Fibroblast of mammary gland (primary cell): ENCODE measurements around the gene CASP7.

Experiments
- DNase-seq: peaks from one replicate; pipeline ENCODE4 v3.0.0-alpha.2; 2010; ENCODE audit warnings: low read depth
- H3K4me3 ChIP-seq: 2 replicates; pipeline ENCODE4 v1.5.1; 2011; ENCODE audit warnings: low read depth, mild to moderate bottlenecking, low read length, moderate library complexity; ENCODE audit not compliant: control insufficient read depth
- TF ChIP-seq, protein P1 (sequence below): conservative IDR thresholded peaks from 2 replicates; pipeline ENCODE4 v1.5.1; 2011; ENCODE audit warnings: low read depth, low read length, inconsistent platforms; ENCODE audit not compliant: control insufficient read depth, insufficient read depth

Gene CASP7

DNA sequence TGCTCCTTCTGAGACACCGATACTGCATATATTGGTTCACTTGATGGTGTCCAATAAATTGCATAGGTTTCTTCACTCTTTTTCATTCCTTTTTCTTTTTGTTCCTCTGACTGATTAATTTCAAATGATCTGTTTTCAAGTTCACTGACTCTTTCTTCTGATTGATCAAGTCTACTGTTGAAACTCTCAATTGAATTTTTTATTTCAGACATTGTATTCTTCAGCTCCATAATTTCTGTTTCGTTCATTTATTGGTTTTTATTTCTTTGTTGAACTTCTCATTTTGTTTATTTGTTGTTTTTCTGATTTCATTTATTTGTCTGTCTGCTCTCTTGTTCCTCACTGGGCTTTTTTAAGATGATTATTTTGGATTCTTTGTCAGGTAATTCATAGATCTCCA is 13.6 kb downstream of the CASP7 start:
- no peak overlapping the region for H3K4me3 ChIP-seq
- DNase-seq, result no peak
- TF ChIP-seq, protein P1, sequence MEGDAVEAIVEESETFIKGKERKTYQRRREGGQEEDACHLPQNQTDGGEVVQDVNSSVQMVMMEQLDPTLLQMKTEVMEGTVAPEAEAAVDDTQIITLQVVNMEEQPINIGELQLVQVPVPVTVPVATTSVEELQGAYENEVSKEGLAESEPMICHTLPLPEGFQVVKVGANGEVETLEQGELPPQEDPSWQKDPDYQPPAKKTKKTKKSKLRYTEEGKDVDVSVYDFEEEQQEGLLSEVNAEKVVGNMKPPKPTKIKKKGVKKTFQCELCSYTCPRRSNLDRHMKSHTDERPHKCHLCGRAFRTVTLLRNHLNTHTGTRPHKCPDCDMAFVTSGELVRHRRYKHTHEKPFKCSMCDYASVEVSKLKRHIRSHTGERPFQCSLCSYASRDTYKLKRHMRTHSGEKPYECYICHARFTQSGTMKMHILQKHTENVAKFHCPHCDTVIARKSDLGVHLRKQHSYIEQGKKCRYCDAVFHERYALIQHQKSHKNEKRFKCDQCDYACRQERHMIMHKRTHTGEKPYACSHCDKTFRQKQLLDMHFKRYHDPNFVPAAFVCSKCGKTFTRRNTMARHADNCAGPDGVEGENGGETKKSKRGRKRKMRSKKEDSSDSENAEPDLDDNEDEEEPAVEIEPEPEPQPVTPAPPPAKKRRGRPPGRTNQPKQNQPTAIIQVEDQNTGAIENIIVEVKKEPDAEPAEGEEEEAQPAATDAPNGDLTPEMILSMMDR, result no peak

DNA sequence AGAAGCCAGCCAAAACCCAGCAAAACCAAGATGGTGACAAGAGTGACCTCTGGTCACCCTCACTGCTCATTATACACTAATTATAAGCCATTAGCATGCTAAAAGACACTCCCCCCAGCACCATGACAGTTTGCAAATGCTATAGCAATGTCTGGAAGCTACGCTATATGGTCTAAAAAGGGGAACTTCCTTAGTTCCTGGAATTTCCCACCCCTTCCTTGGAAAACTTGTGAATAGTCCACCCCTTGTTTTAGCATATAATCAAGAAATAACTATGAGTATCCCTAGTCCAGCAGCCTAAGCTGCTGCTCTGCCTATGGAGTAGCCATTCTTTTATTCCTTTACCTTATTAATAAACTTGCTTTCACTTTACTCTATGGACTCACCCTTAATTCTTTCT is 16.0 kb downstream of the CASP7 start:
- no peak for DNase-seq
- TF ChIP-seq, protein P1, result no peak
- H3K4me3 ChIP-seq, result no peak overlapping the region

DNA sequence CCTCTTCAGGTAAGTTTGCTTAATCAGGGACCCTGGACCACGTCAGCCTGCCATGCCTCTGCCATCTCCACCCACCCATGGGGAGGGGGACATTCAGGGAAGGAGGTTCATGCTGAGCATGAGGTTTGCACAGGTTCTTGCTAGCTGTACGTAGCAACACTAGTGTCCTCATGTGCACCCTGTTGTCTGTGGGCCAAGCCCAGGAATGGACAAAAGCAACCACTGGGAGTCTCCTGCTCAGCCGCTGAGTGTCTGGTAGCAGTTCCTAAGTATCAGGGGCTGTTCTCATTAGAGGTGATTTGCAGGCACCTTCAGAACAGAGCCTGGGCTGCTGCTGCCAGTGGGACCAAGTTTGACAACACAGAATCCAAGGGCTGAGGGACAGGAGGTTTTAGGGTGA is 17.9 kb downstream of the CASP7 start:
- DNase-seq, result no peak
- no peak overlapping the region for H3K4me3 ChIP-seq
- TF ChIP-seq, protein P1, result no peak

DNA sequence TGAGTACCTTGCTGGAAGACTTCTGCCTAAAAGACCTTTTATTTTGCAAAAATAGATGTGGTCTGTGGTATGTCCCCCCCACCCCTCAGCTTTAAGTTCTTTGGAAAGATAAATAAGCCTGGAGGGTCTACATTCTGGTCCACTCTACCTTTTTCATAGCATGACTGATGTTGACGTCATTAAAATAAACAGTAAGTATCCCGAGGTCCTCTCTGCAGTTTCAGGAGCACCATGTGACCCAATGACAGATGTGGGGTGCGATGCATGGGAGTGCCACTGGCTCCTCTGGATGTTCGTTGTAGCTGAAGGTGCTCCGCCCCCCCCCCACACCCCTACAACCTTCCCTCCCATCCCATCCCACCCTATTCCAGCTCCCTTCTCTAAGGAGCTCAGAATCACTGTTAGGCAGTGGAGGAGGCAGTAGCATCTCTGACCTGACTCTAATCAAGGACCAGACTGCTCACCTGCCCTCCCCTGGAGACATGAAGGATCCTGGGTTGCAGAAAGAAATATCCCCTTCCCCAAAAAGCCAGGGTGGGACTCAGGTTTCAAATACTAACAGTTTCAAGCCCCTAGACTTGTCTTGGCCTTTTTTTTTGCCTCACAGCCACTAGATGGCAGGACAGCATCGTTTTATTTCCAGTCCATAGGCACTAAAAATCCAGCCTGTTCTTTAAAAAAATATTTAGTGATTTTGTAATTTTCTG is 25.1 kb downstream of the CASP7 start:
- peak; percentile 57 for DNase-seq
- TF ChIP-seq, protein P1, result peak; percentile 69
- no peak overlapping the region for H3K4me3 ChIP-seq

DNA sequence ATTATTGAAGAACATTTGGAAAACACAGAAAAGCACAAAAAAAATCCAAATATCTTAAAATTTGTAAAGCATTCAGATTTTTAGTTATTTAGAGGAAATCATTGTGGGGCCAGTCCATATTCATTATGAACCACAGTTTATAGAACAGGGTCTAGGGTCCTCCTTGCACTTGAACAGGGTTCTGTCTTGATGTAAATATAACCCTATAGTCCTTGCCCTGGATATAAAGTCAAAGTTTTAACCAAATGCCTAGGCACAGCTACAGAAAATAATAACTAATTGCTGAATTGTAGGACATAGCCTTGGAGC is 25.6 kb downstream of the CASP7 start:
- TF ChIP-seq, protein P1, result no peak
- no peak for DNase-seq
- no peak overlapping the region for H3K4me3 ChIP-seq

DNA sequence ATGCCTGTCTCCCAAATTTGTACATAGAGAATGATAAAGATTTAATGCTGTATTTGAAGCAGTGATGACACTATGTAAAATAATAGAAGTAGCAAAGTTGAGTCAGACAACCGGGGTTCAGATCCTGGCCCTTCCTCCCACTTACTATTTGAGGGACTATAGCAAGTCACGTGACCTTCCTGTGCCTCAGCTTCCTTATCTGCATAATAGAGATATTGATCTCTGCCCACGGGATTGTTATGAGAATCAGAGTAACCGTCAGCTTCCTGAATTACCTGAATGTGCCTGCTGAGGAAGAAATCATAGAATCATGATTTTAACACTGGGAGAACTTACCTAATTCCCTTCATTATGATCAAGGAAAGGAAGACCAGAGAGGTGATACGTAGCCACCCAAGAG is 26.9 kb downstream of the CASP7 start:
- TF ChIP-seq, protein P1, result no peak
- H3K4me3 ChIP-seq, result no peak overlapping the region
- DNase-seq, result no peak

DNA sequence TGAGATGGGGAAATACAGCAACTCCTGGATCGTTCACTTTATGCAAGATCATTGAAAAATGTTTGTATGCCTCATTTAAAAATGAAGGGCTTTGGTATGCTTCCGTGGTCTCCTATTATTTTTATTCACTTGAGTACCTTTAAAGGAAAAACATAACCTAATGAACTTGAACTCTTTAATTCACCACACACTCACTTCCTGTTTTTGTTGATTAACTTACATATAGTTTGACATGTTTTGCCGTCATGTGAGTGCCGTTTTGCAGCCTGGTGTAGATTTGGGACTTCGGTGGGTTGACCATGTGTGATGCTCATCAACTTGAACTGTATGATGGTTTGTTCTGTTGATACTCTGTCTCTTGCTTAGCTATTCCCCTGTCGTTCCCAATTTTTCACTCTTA is 28.9 kb downstream of the CASP7 start:
- TF ChIP-seq, protein P1, result no peak
- H3K4me3 ChIP-seq, result no peak overlapping the region
- DNase-seq, result no peak
